ENCODE results near the gene CEMIP.

GRCh38 chr15:80999623-81000036, 220.5 kb downstream of the CEMIP start:
- TF ChIP-seq, protein P1, sequence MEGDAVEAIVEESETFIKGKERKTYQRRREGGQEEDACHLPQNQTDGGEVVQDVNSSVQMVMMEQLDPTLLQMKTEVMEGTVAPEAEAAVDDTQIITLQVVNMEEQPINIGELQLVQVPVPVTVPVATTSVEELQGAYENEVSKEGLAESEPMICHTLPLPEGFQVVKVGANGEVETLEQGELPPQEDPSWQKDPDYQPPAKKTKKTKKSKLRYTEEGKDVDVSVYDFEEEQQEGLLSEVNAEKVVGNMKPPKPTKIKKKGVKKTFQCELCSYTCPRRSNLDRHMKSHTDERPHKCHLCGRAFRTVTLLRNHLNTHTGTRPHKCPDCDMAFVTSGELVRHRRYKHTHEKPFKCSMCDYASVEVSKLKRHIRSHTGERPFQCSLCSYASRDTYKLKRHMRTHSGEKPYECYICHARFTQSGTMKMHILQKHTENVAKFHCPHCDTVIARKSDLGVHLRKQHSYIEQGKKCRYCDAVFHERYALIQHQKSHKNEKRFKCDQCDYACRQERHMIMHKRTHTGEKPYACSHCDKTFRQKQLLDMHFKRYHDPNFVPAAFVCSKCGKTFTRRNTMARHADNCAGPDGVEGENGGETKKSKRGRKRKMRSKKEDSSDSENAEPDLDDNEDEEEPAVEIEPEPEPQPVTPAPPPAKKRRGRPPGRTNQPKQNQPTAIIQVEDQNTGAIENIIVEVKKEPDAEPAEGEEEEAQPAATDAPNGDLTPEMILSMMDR (IDR thresholded peaks at IDR 0.05) = no peak
- TF ChIP-seq POLR2A (IDR thresholded peaks at IDR 0.05) = no peak
